NOMO-1 treated with dmso at 0.1 percent for 144 hours (cell line): ENCODE measurements around the gene PTPN21.

ENCODE experiments used
- DNase-seq: peaks from one replicate; lab custom pipeline; 2025; ENCODE audit not compliant: unreplicated experiment; lab: John Stamatoyannopoulos, UW

PTPN21 gene

DNA sequence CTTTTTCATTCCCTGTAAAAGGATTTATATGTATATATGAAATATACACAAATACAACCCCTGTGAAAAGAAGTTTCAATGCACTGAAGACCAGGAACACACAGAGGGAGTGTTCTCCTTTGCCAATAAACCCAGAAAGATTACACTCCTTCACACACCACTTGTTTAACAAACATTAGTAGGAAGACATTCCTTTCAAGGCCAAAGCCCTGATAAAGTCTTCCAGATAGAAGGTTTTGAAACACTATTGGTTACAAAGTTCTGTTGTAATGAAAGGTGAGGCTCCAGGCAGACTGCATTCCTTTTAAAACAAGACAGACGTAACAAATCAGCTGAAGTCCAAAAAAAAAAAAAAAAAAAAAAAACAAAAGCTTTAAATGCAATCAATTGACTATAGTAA is 81.0 kb downstream of the PTPN21 start:
- no peak for DNase-seq

DNA sequence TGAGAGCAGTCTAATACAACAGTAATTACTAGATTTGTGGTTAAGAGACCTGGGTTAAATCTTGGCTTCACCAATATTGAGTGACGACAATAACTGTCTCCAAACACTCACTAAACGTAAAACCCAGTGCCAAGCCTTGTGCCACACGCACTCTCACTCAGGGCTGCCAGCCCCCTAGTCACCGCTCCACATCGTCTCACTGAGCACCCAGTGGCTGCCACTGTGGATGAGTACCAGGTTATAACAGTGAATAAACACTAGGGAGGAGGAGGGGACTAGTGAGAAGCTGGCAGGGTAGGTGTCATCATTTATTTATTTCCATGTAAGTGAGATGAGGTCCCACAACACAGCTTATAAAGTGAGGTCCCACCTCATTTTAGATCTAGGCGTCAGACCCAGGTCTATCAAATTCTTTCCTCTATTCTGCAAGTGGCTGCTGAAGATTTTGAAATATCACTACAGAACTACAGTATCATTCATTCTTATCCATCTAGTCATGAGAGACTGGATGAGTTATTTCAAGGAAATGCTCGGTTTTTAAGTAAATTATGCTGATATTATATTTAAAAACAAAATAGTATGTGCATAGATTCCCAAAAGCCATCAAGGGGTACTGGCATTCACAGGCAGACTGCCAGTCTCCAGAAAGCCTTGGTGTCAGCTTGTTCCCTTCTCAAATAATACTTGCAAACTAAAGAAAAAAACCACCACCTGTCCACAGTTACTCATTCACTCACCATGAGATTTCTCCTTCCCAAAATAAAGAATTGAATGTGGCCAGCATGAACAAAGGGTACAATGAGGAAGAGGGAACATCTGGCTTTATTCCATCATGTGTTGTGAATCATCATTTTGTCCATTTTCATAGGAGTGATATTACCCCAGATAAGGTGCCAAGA is 84.0 kb downstream of the PTPN21 start:
- DNase-seq = no peak

DNA sequence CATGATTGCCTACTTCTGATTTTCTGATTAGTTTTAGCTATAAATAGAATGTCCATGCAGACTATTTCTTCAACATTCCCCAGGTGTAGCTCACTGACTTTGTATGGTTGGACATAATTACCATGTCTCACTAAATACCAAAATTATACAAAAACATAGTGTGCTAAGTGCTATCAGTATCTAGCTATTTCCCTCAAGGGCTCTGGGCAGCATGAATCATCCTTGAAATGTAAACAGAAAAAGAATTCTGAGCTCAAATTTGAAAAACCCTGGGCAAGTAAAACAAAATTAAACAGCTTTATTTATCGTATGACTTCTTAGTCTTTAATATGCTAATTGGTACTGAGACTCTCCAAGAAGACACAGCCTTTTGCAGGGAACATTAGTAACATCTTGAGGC is 86.4 kb downstream of the PTPN21 start:
- DNase-seq = no peak

DNA sequence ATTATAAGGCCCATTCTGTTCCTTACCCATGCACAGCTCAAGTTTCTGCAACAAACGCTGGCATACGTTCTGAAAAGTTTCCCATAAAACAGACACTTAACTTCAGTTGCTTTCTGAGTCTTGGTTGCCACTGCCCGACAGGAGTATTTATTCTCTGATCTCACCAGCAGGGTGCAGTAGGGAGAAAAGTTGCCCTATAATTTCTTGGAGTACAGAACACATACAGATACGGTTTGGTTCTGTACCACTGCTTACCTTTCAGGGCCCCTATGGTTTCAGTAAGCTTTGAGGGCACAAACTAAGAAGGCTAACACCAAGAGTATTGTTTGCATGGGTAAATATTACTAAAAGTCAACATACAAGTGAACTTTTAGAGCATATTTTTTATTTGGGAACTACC is 91.5 kb downstream of the PTPN21 start:
- DNase-seq = peak; percentile 7

DNA sequence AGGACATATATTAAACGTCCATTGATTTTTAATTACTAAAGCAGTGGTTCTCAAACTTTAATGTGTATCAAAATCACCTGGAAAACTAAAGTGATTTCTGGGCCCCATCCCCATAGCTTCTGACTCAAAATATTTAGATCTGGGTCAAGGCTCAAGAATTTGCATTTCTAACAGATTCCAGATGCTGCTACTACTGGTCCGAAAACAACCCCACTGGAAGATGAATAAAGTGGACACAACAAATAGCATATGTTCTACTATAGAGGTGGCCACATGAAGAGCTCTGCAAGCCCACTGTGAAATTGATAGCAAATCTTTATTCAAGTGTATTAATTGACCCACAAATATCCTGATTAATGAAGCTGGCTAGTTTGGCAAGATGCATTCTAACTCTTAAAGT is 99.9 kb downstream of the PTPN21 start:
- no peak for DNase-seq

DNA sequence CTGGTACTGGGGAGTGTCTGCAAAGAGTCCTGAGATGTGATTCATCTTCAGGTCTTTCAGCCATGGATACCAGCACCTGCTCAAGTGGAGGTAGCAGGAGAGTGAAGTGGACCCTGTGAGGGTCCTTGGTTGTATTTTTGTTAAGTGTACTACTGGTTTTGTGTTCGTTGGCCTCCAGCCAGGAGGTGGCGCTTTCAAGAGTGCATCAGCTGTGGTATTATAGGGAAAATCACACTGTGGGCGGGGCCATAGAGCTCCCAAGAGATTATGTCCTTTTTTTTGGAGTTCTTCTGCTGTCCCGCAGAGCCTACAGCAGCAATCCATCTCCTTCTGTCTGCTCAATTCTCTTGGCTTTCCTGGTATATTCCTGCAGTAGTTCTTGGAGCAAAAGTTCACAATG is 102.6 kb downstream of the PTPN21 start:
- DNase-seq = no peak

DNA sequence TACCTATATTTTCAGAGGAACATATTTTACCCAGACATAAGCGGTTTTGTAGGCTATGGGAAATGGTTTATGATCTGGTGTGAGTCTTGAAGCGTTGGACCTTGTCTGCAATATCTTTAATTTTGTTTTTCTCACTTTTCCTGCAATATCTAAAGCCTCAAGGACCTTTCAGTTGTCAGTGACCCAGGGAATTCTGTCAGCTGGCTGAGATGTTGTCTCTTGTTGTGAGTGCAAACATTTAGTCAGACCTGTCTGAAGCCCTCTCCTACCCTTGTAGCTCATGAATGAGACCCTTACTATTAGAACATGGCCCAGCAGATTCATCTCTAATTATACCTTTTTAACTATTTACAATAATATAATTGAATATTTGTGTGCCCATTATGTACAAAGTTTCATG is 115.7 kb downstream of the PTPN21 start:
- no peak for DNase-seq

DNA sequence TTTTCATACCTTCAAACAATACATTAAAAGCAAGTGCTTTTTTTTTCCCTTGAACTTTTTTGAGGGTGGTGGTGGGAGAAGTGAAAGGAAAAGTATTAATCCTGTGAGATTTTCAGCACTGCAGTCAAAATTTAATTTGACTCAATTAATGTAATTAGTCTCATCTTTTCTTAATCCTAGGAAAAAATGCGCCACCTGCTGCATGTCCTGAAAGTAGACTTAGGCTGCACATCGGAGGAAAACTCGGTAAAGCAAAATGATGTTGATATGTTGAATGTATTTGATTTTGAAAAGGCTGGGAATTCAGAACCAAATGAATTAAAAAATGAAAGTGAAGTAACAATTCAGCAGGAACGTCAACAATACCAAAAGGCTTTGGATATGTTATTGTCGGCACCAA is 117.1 kb downstream of the PTPN21 start:
- DNase-seq = no peak

DNA sequence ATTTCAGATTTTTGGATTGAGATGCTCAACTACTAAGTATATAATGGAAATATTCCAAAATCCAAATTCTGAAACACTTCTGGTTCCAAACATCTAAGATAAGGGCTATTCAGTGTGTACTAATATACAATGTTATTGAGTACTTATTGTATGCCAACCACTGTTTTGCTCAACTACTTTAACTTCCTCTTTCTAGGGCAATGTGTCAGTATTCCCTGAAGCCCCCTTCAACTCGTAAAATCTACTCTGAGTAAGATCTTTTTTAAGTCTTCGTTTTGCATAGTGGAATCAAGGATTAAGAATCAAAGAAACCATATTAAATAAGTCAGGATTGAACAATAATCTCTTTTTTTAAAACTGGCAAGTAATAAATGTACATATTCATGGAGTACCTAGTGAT is 123.8 kb downstream of the PTPN21 start:
- DNase-seq = no peak

DNA sequence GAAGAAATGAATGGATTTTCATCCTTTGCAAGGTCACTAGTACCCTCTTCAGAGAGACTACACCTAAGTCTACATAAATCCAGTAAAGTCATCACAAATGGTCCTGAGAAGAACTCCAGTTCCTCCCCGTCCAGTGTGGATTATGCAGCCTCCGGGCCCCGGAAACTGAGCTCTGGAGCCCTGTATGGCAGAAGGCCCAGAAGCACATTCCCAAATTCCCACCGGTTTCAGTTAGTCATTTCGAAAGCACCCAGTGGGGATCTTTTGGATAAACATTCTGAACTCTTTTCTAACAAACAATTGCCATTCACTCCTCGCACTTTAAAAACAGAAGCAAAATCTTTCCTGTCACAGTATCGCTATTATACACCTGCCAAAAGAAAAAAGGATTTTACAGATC is 128.5 kb downstream of the PTPN21 start:
- no peak for DNase-seq

DNA sequence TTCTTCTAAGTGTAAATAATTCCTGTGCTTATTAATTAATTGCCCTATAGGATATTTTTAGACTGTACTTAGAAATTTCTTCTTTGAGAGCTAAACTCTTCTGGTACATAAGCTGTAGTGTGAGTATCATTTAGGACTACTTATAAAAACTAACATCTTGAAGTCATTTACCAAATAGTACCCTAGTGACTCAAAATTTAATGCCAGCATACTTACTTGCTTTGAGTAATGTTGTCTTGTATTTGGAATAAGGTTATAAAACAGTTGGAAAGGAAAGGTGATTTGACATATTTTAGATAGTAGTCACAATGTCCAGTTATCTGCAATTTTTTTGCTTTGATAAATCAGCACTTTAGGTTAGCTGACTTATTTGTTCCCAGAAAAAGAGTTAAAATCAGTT is 130.2 kb downstream of the PTPN21 start:
- DNase-seq = no peak

DNA sequence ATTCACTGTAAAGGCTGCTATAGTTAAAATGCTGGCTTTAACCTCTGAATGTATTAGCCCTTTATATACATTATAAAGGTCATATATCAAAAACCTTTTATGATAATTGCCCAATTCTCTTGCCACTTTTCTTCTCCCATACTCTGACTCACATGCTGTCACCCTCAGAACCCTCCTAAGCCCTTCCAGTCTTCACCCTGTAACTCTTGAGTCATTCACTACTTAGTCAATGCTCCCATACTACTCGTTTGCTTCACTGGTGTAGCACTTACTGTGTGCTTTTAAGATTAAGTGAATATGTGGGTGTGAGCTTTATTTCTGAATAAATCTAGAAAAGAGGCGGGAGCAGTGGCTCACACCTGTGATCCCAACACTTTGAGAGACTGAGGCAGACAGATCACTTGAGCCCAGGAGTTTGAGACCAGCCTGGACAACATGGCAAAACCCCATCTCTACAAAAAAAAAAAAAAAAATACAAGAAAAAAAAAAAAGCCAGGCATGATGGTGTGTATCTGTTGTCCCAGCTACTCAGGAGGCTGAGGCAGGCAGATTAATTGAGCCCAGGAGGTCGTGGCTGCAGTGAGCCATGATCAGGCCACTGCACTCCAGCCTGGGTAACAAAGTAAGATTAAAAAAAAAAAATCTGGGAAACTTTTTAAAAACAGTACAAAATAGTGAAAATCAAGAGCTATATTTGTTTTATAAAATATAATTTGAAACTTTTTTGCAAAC is 131.7 kb downstream of the PTPN21 start:
- no peak for DNase-seq

DNA sequence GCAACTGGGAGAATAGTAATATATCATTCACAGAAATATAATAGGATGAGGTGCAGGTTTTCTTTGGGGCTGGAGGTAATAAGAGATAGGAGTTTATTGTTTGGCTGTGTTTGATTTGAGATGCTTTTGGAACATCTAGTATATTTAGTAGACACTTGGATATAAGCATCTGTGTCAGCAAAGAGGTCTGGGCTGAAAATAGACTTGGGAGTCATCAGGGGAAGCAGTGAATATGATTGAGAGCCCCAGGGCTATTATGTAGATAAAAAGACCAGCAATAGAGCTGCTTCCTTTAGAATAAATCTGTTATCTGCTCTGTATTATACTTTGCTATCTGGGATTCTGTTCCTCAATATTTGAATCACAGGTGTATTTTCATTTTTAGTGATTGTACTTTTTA is 132.8 kb downstream of the PTPN21 start:
- no peak for DNase-seq

DNA sequence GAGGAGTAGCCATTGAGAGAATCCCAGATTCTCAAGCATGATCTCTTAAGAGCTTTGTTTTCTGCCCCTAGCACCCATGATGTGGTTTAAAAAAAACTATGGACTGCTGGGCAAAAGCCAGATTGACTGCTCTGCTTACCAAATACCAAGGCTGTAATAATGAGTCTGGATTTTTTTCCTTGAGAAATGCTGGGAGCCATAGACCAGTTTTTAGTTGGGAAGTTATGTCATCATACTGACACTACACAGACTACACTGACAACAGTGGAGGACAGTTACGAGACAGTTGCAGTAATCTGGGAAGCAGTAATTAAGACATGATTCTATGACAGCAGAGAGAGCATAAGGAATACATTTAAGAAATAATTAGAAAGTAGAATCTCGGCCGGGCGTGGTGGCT is 133.5 kb downstream of the PTPN21 start:
- DNase-seq = no peak

DNA sequence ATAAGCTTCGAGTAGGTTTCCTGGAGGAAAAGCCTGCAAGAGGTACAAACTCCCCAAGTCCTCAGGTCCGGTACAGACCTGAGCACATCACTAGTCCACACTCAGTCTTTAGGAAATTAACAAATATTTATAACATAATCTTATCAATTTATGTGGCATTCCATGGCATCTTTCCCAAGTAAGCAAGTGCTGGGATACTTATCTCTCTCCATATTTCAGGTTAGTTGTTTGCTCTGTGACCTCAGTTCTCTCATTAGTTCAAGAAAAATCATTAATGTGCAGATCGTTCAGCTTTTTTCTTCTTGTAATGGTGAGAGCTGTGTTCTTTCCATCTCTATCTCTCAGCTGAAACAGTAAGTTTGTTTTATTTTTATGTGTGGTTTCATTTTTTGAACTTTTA is 134.6 kb downstream of the PTPN21 start:
- no peak for DNase-seq

DNA sequence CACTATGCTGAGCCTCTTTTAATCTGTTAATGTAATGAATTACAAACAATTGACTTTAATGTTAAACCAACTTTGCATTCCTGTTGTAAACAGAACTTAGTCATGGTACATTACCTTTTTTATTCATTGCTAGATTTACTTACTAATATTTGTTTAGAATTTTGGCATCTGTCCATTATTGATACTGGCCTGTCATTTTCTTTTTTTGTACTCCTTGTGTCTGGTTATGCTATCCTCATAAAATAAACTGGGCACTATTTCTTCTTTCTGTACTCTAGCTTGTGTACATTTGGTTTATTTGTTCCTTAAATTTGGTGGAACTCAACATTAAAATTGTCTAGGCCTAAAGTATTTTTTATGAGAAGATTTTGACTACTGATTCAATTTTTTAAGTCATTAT is 137.2 kb downstream of the PTPN21 start:
- no peak for DNase-seq
